Endothelial cell of umbilical vein (primary cell): ENCODE measurements around the gene NLRP3. TPM values are rescaled to one million over a fixed set of nuclear protein-coding genes. Genes with fewer than 3 reads are reported as not detected.

Experiments used
- BruUV-seq: library from RNA; stranded (reverse); fragments of 400-500 nt; replicated peaks from 2 replicates; lab custom pipeline; 2021; lab: Mats Ljungman, UMichigan
- CTCF ChIA-PET: fragments of 300-600, 350-600 bp; sonication (Branson Sonifier 250); formaldehyde crosslinking; loops from one replicate; lab custom pipeline; 2021; ENCODE audit warnings: antibody characterized with exemption, inconsistent platforms; lab: Charles Lee
- POLR2A ChIA-PET: fragments of 300-600, 350-600 bp; sonication (Branson Sonifier 250); formaldehyde crosslinking; loops from one replicate; lab custom pipeline; 2021; ENCODE audit warnings: antibody characterized with exemption, inconsistent platforms; lab: Charles Lee
- DNase-seq: peaks from one replicate; pipeline ENCODE4 v3.0.0-alpha.2; 2011; ENCODE audit warnings: low read depth, low spot score
- FAIRE-seq: peaks from 2 replicates; lab custom pipeline; 2011; peaks lifted over from hg19 to GRCh38; lab: Jason Lieb, UNC
- H2AFZ ChIP-seq: 2 replicates; pipeline ENCODE4 v1.6.0; 2012; ENCODE audit warnings: low read depth, low read length, control low read depth, inconsistent platforms
- H3K27ac ChIP-seq: 2 replicates; pipeline ENCODE4 v1.5.1; 2011; ENCODE audit warnings: low read depth, mild to moderate bottlenecking, control low read depth, low read length, moderate library complexity; ENCODE audit not compliant: insufficient read depth
- H3K27me3 ChIP-seq, 2 experiments: 2 replicates each; pipeline versions ENCODE4 v1.6.0 to v1.6.1; 2011; ENCODE audit warnings: low read length in 2 of 2, mixed read lengths in 1 of 2; ENCODE audit not compliant: control insufficient read depth in 2 of 2, insufficient read depth in 2 of 2
- H3K36me3 ChIP-seq, 2 experiments: 2 replicates in 1 of 2; 3 replicates in 1 of 2; pipeline ENCODE4 v1.5.1; 2011; ENCODE audit warnings: low read length in 2 of 2, mild to moderate bottlenecking in 1 of 2, moderate library complexity in 1 of 2; ENCODE audit not compliant: control insufficient read depth in 2 of 2, insufficient read depth in 2 of 2; ENCODE audit errors: extremely low read depth in 1 of 2
- H3K4me1 ChIP-seq: 3 replicates; pipeline ENCODE4 v1.5.1; 2011; ENCODE audit warnings: mild to moderate bottlenecking, low read length; ENCODE audit not compliant: control insufficient read depth, insufficient read depth; ENCODE audit errors: extremely low read depth
- H3K4me2 ChIP-seq: 2 replicates; pipeline ENCODE4 v1.6.1; 2011; ENCODE audit warnings: low read length, control low read depth, mixed read lengths; ENCODE audit not compliant: insufficient read depth
- H3K4me3 ChIP-seq, 3 experiments: fragments of 200-600 bp in 1 of 3; sonication (generic), shearing (Covaris generic) in 1 of 3; replicated peaks in 1 of 3; 2 replicates each; pipeline ENCODE4 v1.5.1; 2011 to 2016; ENCODE audit warnings: control low read depth in 3 of 3, low read length in 3 of 3, mild to moderate bottlenecking in 2 of 3, inconsistent platforms in 1 of 3, low read depth in 1 of 3, moderate library complexity in 1 of 3; ENCODE audit not compliant: insufficient read depth in 1 of 3
- H3K79me2 ChIP-seq: 2 replicates; pipeline ENCODE4 v1.6.0; 2012; ENCODE audit warnings: low read length, inconsistent platforms; ENCODE audit not compliant: control insufficient read depth, insufficient read depth
- H3K9ac ChIP-seq: replicated peaks from 2 replicates; pipeline ENCODE3; 2011; ENCODE audit warnings: low read length, control low read depth; ENCODE audit not compliant: insufficient read depth; ENCODE audit errors: extremely low read depth
- H3K9me1 ChIP-seq: replicated peaks from 3 replicates; pipeline ENCODE4 v1.6.0; 2011; ENCODE audit warnings: mild to moderate bottlenecking, low read length; ENCODE audit not compliant: control insufficient read depth, insufficient read depth; ENCODE audit errors: extremely low read depth
- H3K9me3 ChIP-seq: replicated peaks from 2 replicates; pipeline ENCODE4 v1.5.1; 2012; ENCODE audit warnings: low read length, inconsistent platforms; ENCODE audit not compliant: control insufficient read depth, insufficient read depth
- H4K20me1 ChIP-seq: replicated peaks from 2 replicates; pipeline ENCODE3; 2011; ENCODE audit warnings: mild to moderate bottlenecking, low read length; ENCODE audit not compliant: control insufficient read depth, insufficient read depth; ENCODE audit errors: extremely low read depth
- CTCF ChIP-seq, 2 donors: IDR thresholded peaks; 1 replicate in 1 of 2; 2 replicates in 1 of 2; pipeline ENCODE4 v1.5.1; 2011; ENCODE audit warnings: low read length in 2 of 2, mild to moderate bottlenecking in 2 of 2, moderate library complexity in 2 of 2, control low read depth in 1 of 2, inconsistent platforms in 1 of 2, low read depth in 1 of 2; ENCODE audit not compliant: insufficient read depth in 1 of 2; ENCODE audit errors: extremely low read depth in 1 of 2
- EZH2 ChIP-seq: IDR thresholded peaks from 2 replicates; pipeline ENCODE4 v1.6.1; 2012; ENCODE audit warnings: borderline replicate concordance, low read depth, mild to moderate bottlenecking, moderate library complexity, low read length, inconsistent platforms; ENCODE audit not compliant: severe bottlenecking
- FOS ChIP-seq: IDR thresholded peaks from 2 replicates; pipeline ENCODE4 v1.6.1; 2011; ENCODE audit warnings: mild to moderate bottlenecking, low read length, moderate library complexity, borderline replicate concordance; ENCODE audit not compliant: insufficient read depth
- GATA2 ChIP-seq: IDR thresholded peaks from 2 replicates; pipeline ENCODE4 v1.7.0; 2011; ENCODE audit warnings: low read depth, mild to moderate bottlenecking, moderate library complexity, mixed read lengths, low read length; ENCODE audit not compliant: insufficient read length, insufficient read depth
- JUN ChIP-seq: IDR thresholded peaks from 2 replicates; pipeline ENCODE4 v1.6.1; 2011; ENCODE audit warnings: borderline replicate concordance, low read depth; ENCODE audit not compliant: insufficient read length, insufficient read depth
- MAX ChIP-seq: IDR thresholded peaks from 2 replicates; pipeline ENCODE4 v1.6.1; 2011; ENCODE audit not compliant: insufficient read depth, insufficient read length
- MYC ChIP-seq: IDR thresholded peaks from one replicate; pipeline ENCODE4 v1.6.1; 2011; ENCODE audit warnings: mild to moderate bottlenecking, low read depth, low read length
- POLR2A ChIP-seq: IDR thresholded peaks from 2 replicates; pipeline ENCODE4 v1.6.1; 2012; ENCODE audit warnings: low read depth, mild to moderate bottlenecking, control low read depth, low read length
- POLR2AphosphoS5 ChIP-seq: IDR thresholded peaks from 2 replicates; pipeline ENCODE4 v1.6.1; 2012; ENCODE audit warnings: low read depth, mild to moderate bottlenecking, control low read depth, low read length, moderate library complexity; ENCODE audit not compliant: insufficient read depth
- dilution Hi-C: fragments of 300-500 bp; cut with MboI; formaldehyde crosslinking; loops from one replicate; pipeline ENCODE4 v1.15.0; 2019; ENCODE audit warnings: low sequenced_read_pairs; ENCODE audit not compliant: extremely low pct_ligation_motif_present
- intact Hi-C: fragments of 100-400 bp; cut with micrococcal nuclease; formaldehyde crosslinking; loops from one replicate; pipeline ENCODE4 v1.10.0; 2022
- polyA plus RNA-seq, 4 experiments: library from polyadenylated mRNA; depleted of rRNA in 3 of 4; stranded (reverse) in 3 of 4; unstranded in 1 of 4; fragments of >200 nt; gene quantifications; 2 replicates each; pipeline versions ENCODE4 v1.2.1 to v1.2.3, GENCODE V29; 2011 to 2012; ENCODE audit warnings: missing spikeins in 1 of 4
- total RNA-seq: library from RNA; stranded (reverse); gene quantifications from 2 replicates; pipeline ENCODE4 v1.2.3, GENCODE V29; 2021

The NLRP3 gene
- total and polyA plus RNA-seq, 2 donors (not counting 3 experiments of a cell fraction or from before 2014, with no cell fraction given): 0.24 to 0.29 TPM

GRCh38 chr1:247448107-247448791 is 32.3 kb downstream of the NLRP3 start:
- FAIRE-seq: peak; percentile 69

More at GRCh38 chr1:247448107-247448791, 32.3 kb downstream of the NLRP3 start:
- Histone ChIP-seq H3K27ac (no peak overlapping the region), H3K79me2 (no peaks in the 10 kb centered on the region), H3K27me3 (no peaks in the 10 kb centered on the region), H3K9me1 (no peaks in the 10 kb centered on the region), H3K9ac (peak overlapping the region; percentile 46), H3K4me2 (peak overlapping the region; percentile 94), H3K4me3 (peak overlapping the region; percentile 27 to 58 (median 44)), H3K9me3 (no peaks in the 10 kb centered on the region), H4K20me1 (no peaks in the 10 kb centered on the region), H3K36me3 (no peaks in the 10 kb centered on the region), H2AFZ (peak overlapping the region; percentile 97), H3K4me1 (peaks cover 4% of the 10 kb centered on the region)
- CTCF ChIA-PET: interaction anchor here (0.7 to 1.1 kb wide), 2 partner anchors 76 to 143 kb away, joined by 3 read pairs; no protein-coding TSS in a partner anchor
- intact Hi-C loops (loop anchor here (1.0 kb wide), 1 partner anchor 117 kb away; the partner anchor contains the start of gene ZNF496), dilution Hi-C loops (no loop called here)
- POLR2A ChIA-PET: interaction anchor here (0.7 kb wide), 3 partner anchors 45 to 273 kb away, joined by 3 to 5 read pairs (median 5); no protein-coding TSS in a partner anchor
- TF ChIP-seq POLR2A: no peak
- no peak for TF ChIP-seq FOS
- no peak for TF ChIP-seq MAX
- TF ChIP-seq GATA2: no peak
- TF ChIP-seq POLR2AphosphoS5: no peak
- no peak for TF ChIP-seq MYC
- TF ChIP-seq CTCF (IDR thresholded peaks at IDR 0.05; ENCODE audit: extremely low read depth in 1 of 2, insufficient read depth in 1 of 2, low read depth in 1 of 2, low read length in 2 of 2): no peak
- no peak for TF ChIP-seq EZH2
- no peak for TF ChIP-seq JUN
- DNase-seq: peak; percentile 65
- BruUV-seq: no TSS peak
